ENCODE results near the gene RXFP4.
"Not testable (repeated sequence)": the region's sequence is repeated elsewhere in the genome, so short reads cannot be mapped to it uniquely, and the experiment has no call there.

The RXFP4 gene

GRCh38 chr1:155979597-155980343, 38.3 kb downstream of the RXFP4 start:
- no peak for TF ChIP-seq CTCF (conservative IDR thresholded peaks at IDR 0.05; ENCODE audit: control insufficient read depth, insufficient read depth, low read depth, low read length)
- H3K4me3 ChIP-seq (ENCODE audit: control insufficient read depth, low read depth, low read length) = peak overlapping the region; percentile 80
- no peak for DNase-seq (ENCODE audit: low read depth)

- H3K4me3 ChIP-seq (ENCODE audit: control insufficient read depth, low read depth, low read length) = peak overlapping the region; percentile 80
- TF ChIP-seq CTCF (conservative IDR thresholded peaks at IDR 0.05; ENCODE audit: control insufficient read depth, insufficient read depth, low read depth, low read length) = no peak
- peak; percentile 96 for DNase-seq (ENCODE audit: low read depth)
These were observed 40.0 kb downstream of the RXFP4 start for GRCh38 chr1:155981266-155982088.

GRCh38 chr1:155982106-155982505, 40.7 kb downstream of the RXFP4 start:
- peak; percentile 44 for DNase-seq (ENCODE audit: low read depth)
- H3K4me3 ChIP-seq (ENCODE audit: control insufficient read depth, low read depth, low read length) = peak overlapping the region; percentile 80
- TF ChIP-seq CTCF (conservative IDR thresholded peaks at IDR 0.05; ENCODE audit: control insufficient read depth, insufficient read depth, low read depth, low read length) = no peak

- peak; percentile 99 for DNase-seq (ENCODE audit: low read depth)
- peak; percentile 24 for TF ChIP-seq CTCF (conservative IDR thresholded peaks at IDR 0.05; ENCODE audit: control insufficient read depth, insufficient read depth, low read depth, low read length)
- peak overlapping the region; percentile 80 for H3K4me3 ChIP-seq (ENCODE audit: control insufficient read depth, low read depth, low read length)
These were observed 42.0 kb downstream of the RXFP4 start for GRCh38 chr1:155983191-155984024.

- TF ChIP-seq CTCF (conservative IDR thresholded peaks at IDR 0.05; ENCODE audit: control insufficient read depth, insufficient read depth, low read depth, low read length) = no peak
- no peak for DNase-seq (ENCODE audit: low read depth)
- no peak overlapping the region for H3K4me3 ChIP-seq (ENCODE audit: control insufficient read depth, low read depth, low read length)
These were observed 42.9 kb downstream of the RXFP4 start for GRCh38 chr1:155984341-155984740.

- DNase-seq (ENCODE audit: low read depth); H3K4me3 ChIP-seq (ENCODE audit: control insufficient read depth, low read depth, low read length): not testable (repeated sequence)
These were observed 43.6 kb downstream of the RXFP4 start for GRCh38 chr1:155984903-155985645.
